Measurements from ENCODE around the gene SNU13.

- TF ChIP-seq CTCF (IDR thresholded peaks at IDR 0.05; ENCODE audit: poor library complexity), result no peak
- no peak for TF ChIP-seq EZH2 (IDR thresholded peaks at IDR 0.05; ENCODE audit: borderline replicate concordance)
- TF ChIP-seq EZH2phosphoT487 (IDR thresholded peaks at IDR 0.05; ENCODE audit: low read depth, severe bottlenecking, unreplicated experiment), result no peak
These were observed 49.9 kb downstream of the SNU13 start for GRCh38 chr22:41638748-41639147.
